Kidney epithelial cell (primary cell): ENCODE data around the gene GMEB2. TPM values are rescaled to one million over a fixed set of nuclear protein-coding genes. Genes with fewer than 3 reads are reported as not detected.

Experiments used
- DNase-seq: peaks from one replicate; pipeline ENCODE4 v3.0.0-alpha.2; 2010; ENCODE audit warnings: low read depth
- H3K27me3 ChIP-seq: 2 replicates; pipeline ENCODE4 v1.6.0; 2011; ENCODE audit warnings: low read length; ENCODE audit not compliant: control insufficient read depth, insufficient read depth
- H3K36me3 ChIP-seq: 2 replicates; pipeline ENCODE4 v1.5.1; 2011; ENCODE audit warnings: low read length; ENCODE audit not compliant: control insufficient read depth, insufficient read depth
- H3K4me3 ChIP-seq: 2 replicates; pipeline ENCODE4 v1.5.1; 2011; ENCODE audit warnings: low read depth, mild to moderate bottlenecking, control low read depth, low read length
- CTCF ChIP-seq: IDR thresholded peaks from 2 replicates; pipeline ENCODE4 v1.5.1; 2011; ENCODE audit warnings: mild to moderate bottlenecking, moderate library complexity, low read length, control low read depth, inconsistent platforms; ENCODE audit not compliant: insufficient read depth, poor library complexity, severe bottlenecking
- total RNA-seq: library from RNA; depleted of rRNA; stranded (reverse); fragments of >200 nt; gene quantifications from 2 replicates; pipeline ENCODE4 v1.2.3, GENCODE V29; 2015

Gene GMEB2
- total RNA-seq, 1 donor from 2014 or later = 17.7 TPM

GRCh38 chr20:63538204-63539091 lies 88.5 kb downstream of the GMEB2 start:
- Histone ChIP-seq H3K27me3 (peaks cover 24% of the 10 kb centered on the region), H3K36me3 (no peaks in the 10 kb centered on the region), H3K4me3 (peak overlapping the region; percentile 22)
- no peak for DNase-seq
- no peak for TF ChIP-seq CTCF

Other genes with a start within 250 kb of the GMEB2 start
- 0.04 and 0.21 TPM in 2 replicates for gene KCNQ2, start 154.4 kb downstream of the GMEB2 start, total RNA-seq
- 14.9 and 18.0 TPM in 2 replicates for gene EEF1A2, start 128.0 kb downstream of the GMEB2 start, total RNA-seq
- gene PPDPF, start 106.3 kb downstream of the GMEB2 start, total RNA-seq = 114 and 211 TPM in 2 replicates
- 0.33 and 0.55 TPM in 2 replicates for gene PTK6, start 89.7 kb downstream of the GMEB2 start, total RNA-seq
- gene SRMS, start 79.4 kb downstream of the GMEB2 start, total RNA-seq = 0.48 TPM in 1 of 2 replicates, not detected in the other
- gene FNDC11, start 72.9 kb downstream of the GMEB2 start, total RNA-seq = 0.68 and 1.1 TPM in 2 replicates
- 69.2 and 85.2 TPM in 2 replicates for gene HELZ2, start 52.9 kb downstream of the GMEB2 start, total RNA-seq
- 40.8 and 41.1 TPM in 2 replicates for gene STMN3, start 26.3 kb upstream of the GMEB2 start, total RNA-seq
- 18.6 and 30.7 TPM in 2 replicates for gene RTEL1, start 31.2 kb upstream of the GMEB2 start, total RNA-seq
- gene TNFRSF6B, start 69.6 kb upstream of the GMEB2 start, total RNA-seq = 97.0 and 119 TPM in 2 replicates
- 47.7 and 56.9 TPM in 2 replicates for gene ARFRP1, start 80.9 kb upstream of the GMEB2 start, total RNA-seq
- gene ZGPAT, start 80.9 kb upstream of the GMEB2 start, total RNA-seq = 39.8 and 42.6 TPM in 2 replicates
- gene LIME1, start 109.6 kb upstream of the GMEB2 start, total RNA-seq = 9.4 and 14.0 TPM in 2 replicates
- 50.2 and 91.1 TPM in 2 replicates for gene SLC2A4RG, start 112.7 kb upstream of the GMEB2 start, total RNA-seq
- 7.2 and 7.8 TPM in 2 replicates for gene ZBTB46, start 204.2 kb upstream of the GMEB2 start, total RNA-seq
- gene ABHD16B, start 234.4 kb upstream of the GMEB2 start, total RNA-seq = not detected in 2 replicates
- gene TPD52L2, start 238.2 kb upstream of the GMEB2 start, total RNA-seq = 166 and 177 TPM in 2 replicates